Activated CD8-positive, alpha-beta T cell treated with anti-CD3 and anti-CD28 coated beads for 36 hours (primary cell): ENCODE results near the gene MAP4K3. TPM values are rescaled to one million over a fixed set of nuclear protein-coding genes. Genes with fewer than 3 reads are reported as not detected.
A peak's percentile ranks its signal among the peaks of the same experiment; 100 is the strongest.

Experiments
- ATAC-seq: fragments of 200-7000 bp; cut with Tn5 transposase; one replicate; pipeline ENCODE4 v1.10.0; 2021; ENCODE audit warnings: mild to moderate bottlenecking, moderate library complexity
- CTCF ChIA-PET: fragments of 350-600 bp; sonication (Branson Sonifier 250); formaldehyde crosslinking; loops from one replicate; lab custom pipeline; 2021; ENCODE audit warnings: antibody characterized with exemption; lab: Charles Lee
- POLR2A ChIA-PET: fragments of 350-600 bp; sonication (Branson Sonifier 250); formaldehyde crosslinking; loops from one replicate; lab custom pipeline; 2021; ENCODE audit warnings: antibody characterized with exemption; lab: Charles Lee
- DNase-seq: peaks from one replicate; pipeline ENCODE4 v3.0.0-alpha.2; 2020
- H3K27ac Mint-ChIP-seq: one replicate; pipeline ENCODE4 v1.8.0; 2021; ENCODE audit warnings: mild to moderate bottlenecking, mixed read lengths
- H3K27me3 Mint-ChIP-seq: one replicate; pipeline ENCODE4 v1.8.0; 2021; ENCODE audit warnings: mixed read lengths
- H3K36me3 Mint-ChIP-seq: one replicate; pipeline ENCODE4 v1.8.0; 2021; ENCODE audit warnings: low read depth, mixed read lengths
- H3K4me1 Mint-ChIP-seq: one replicate; pipeline ENCODE4 v1.8.0; 2021; ENCODE audit warnings: low read depth, mixed read lengths
- H3K4me3 Mint-ChIP-seq: one replicate; pipeline ENCODE4 v1.8.0; 2021; ENCODE audit warnings: mild to moderate bottlenecking, moderate library complexity, mixed read lengths
- H3K9me3 Mint-ChIP-seq: one replicate; pipeline ENCODE4 v1.8.0; 2021; ENCODE audit warnings: mixed read lengths
- intact Hi-C: fragments of 100-400 bp; cut with micrococcal nuclease; formaldehyde crosslinking; loops from one replicate; pipeline ENCODE4 v1.10.0; 2022
- total RNA-seq, 2 experiments: library from RNA; stranded (reverse); gene quantifications; one replicate each; pipeline ENCODE4 v1.2.3, GENCODE V29; 2021
- TF ChIP-seq, protein P1 (sequence below): fragments of 200-600 bp; IDR thresholded peaks from one replicate; pipeline ENCODE4 v1.8.0; 2022; ENCODE audit warnings: antibody characterized with exemption, mild to moderate bottlenecking

Gene MAP4K3
- total RNA-seq, 2 experiments from 2014 or later, result 6.5 to 12.5 TPM

DNA sequence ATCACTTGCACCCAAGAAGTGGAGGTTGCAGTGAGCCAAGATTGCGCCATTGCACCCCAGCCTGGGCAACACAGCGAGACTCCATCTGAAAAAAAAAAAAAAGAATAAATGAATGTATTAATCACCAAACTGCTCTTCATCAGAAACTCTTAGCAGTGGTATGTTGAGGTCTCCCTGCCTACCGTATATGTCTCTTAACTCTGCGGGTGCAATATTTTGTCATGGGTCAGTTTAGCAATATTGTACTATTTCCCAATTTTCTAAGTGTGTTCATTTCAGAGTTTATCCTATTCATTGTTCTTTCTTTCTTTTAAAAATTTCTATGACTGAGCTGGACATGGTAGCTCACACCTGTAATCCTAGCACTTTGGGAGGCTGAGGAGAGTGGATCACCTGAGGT lies 37.9 kb upstream of the MAP4K3 start:
- ChIA-PET POLR2A (no interaction called here), CTCF (no interaction called here)
- Mint-ChIP-seq H3K27ac (no peak overlapping the region), H3K36me3 (peaks cover 23% of the 10 kb centered on the region), H3K9me3 (peaks cover 14% of the 10 kb centered on the region), H3K4me1 (peaks cover 14% of the 10 kb centered on the region), H3K27me3 (no peaks in the 10 kb centered on the region), H3K4me3 (no peak overlapping the region)
- TF ChIP-seq, protein P1, sequence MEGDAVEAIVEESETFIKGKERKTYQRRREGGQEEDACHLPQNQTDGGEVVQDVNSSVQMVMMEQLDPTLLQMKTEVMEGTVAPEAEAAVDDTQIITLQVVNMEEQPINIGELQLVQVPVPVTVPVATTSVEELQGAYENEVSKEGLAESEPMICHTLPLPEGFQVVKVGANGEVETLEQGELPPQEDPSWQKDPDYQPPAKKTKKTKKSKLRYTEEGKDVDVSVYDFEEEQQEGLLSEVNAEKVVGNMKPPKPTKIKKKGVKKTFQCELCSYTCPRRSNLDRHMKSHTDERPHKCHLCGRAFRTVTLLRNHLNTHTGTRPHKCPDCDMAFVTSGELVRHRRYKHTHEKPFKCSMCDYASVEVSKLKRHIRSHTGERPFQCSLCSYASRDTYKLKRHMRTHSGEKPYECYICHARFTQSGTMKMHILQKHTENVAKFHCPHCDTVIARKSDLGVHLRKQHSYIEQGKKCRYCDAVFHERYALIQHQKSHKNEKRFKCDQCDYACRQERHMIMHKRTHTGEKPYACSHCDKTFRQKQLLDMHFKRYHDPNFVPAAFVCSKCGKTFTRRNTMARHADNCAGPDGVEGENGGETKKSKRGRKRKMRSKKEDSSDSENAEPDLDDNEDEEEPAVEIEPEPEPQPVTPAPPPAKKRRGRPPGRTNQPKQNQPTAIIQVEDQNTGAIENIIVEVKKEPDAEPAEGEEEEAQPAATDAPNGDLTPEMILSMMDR, result no peak
- no peak for ATAC-seq
- intact Hi-C loops, result no loop called here
- DNase-seq, result no peak

DNA sequence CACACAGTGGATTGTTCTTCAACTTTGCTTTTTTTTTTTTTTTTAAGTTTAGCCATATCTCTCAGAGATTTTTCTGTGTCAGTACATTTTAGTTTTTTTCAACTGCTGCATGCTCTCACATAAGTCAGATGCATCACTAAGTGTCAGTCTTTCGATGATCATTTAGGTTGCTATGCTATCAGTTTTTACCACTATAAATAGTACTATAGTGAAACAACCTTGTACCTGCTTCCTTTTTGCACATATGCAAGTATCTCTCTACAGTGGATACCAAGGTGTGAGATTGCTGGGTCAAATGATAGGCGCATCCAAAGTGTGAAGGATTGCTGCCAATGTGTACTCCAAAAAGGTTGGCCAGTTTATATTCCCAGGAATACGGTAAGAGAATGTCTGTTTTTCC lies 33.5 kb upstream of the MAP4K3 start:
- no peak overlapping the region for H3K4me3 Mint-ChIP-seq
- DNase-seq (no peak), ATAC-seq (no peak)
- no peak overlapping the region for H3K27ac Mint-ChIP-seq
- no peaks in the 10 kb centered on the region for H3K27me3 Mint-ChIP-seq
- H3K4me1 Mint-ChIP-seq, result peaks cover 27% of the 10 kb centered on the region
- ChIA-PET POLR2A (no interaction called here), CTCF (no interaction called here)
- peaks cover 2% of the 10 kb centered on the region for H3K36me3 Mint-ChIP-seq
- TF ChIP-seq, protein P1, result no peak
- no peaks in the 10 kb centered on the region for H3K9me3 Mint-ChIP-seq
- intact Hi-C loops, result no loop called here

DNA sequence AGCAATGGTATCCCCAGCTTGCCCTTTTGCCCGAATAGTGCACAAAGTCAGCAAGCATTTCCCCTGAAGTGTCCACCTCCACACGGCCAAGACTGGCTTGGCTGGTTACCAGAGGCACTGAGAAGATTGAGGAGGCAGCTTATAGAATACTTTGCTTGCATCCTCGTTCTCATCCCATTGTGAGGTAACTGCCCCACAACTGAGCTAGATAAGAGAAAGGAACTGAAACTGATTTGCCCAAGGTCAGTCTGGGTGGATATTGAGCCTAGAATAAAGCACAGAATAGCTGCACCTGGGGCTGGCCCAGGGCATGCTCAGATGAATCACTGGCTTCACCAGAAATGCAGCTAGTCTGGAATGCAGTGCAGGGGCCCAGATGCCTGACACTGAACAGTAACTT lies 32.7 kb upstream of the MAP4K3 start:
- Mint-ChIP-seq H3K9me3 (no peaks in the 10 kb centered on the region), H3K36me3 (no peaks in the 10 kb centered on the region), H3K27me3 (no peaks in the 10 kb centered on the region), H3K4me3 (no peak overlapping the region), H3K4me1 (peaks cover 27% of the 10 kb centered on the region), H3K27ac (no peak overlapping the region)
- ATAC-seq, result peak; percentile 54
- ChIA-PET POLR2A (interaction anchor here (0.7 kb wide), 1 partner anchor 61 kb away, joined by 3 read pairs; no protein-coding TSS in a partner anchor), CTCF (no interaction called here)
- DNase-seq, result peak; percentile 8
- TF ChIP-seq, protein P1, result no peak
- intact Hi-C loops, result no loop called here

DNA sequence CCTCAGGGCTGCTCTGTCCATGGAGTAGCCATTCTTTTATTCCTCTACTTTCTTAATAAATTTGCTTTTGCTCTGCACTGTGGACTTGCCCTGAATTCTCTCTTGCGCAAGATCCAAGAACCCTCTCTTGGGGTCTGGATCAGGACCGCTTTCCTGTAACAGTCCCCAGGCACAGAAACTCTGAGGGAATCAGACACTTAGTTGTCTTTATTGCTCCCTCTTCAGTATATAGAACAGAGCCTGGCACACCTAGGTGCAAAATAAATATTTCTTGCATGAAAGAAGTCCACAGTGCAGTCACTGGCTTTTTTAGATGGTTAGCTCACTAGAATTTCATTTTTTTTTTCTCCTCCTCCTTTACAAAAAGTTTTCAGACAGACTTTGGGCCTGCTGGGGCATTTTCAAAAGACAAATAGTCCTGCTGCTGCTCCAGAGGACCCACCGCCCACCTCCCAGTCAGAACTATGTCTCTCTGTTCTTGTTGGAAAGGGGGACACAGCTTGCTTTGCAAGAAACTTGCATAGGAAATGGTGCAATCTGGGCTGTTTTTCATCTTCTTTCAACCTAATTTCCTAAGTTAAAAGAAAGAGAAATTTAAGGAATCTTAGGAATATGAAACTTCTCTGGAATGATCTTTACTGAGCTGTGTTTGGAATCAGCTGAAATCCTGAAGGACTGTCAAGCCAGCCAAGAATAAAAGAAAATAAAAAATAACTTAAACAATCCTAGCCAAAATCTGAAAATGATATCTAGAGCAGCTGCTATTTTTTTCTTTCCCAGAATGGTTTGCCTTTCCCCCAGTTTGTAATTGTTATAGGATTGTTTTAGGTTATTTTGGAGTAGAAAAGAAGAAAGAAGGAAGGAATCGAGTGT lies 31.7 kb upstream of the MAP4K3 start:
- Mint-ChIP-seq H3K4me1 (peaks cover 27% of the 10 kb centered on the region), H3K9me3 (no peaks in the 10 kb centered on the region), H3K4me3 (no peak overlapping the region), H3K36me3 (no peaks in the 10 kb centered on the region), H3K27ac (no peak overlapping the region), H3K27me3 (no peaks in the 10 kb centered on the region)
- ATAC-seq (no peak), DNase-seq (no peak)
- intact Hi-C loops, result no loop called here
- ChIA-PET CTCF (interaction anchor here (1.5 to 1.8 kb wide), 2 partner anchors 89 to 262 kb away, joined by 4 to 5 read pairs; no protein-coding TSS in a partner anchor), POLR2A (interaction anchor here (0.7 kb wide), 1 partner anchor 60 kb away, joined by 3 read pairs; no protein-coding TSS in a partner anchor)
- TF ChIP-seq, protein P1, result no peak

DNA sequence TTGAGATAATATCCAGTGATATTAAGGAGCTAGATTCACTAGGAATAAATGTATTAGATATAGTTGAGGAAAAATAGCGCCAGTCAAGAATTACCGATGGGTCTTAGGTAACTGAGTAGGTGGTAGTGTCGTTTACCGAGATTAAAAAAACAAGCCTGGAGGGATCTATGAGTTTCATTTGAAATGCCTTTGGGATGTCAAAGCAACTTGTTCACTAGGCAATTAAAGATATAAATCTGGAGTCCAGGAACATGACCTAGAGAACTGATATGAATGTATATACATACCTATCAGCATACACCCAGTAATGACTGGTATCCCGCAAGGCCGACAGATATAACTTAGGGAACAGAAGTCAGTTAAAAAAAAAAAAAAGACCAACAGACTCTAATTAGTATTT lies 29.2 kb upstream of the MAP4K3 start:
- no peaks in the 10 kb centered on the region for H3K9me3 Mint-ChIP-seq
- H3K4me3 Mint-ChIP-seq, result no peak overlapping the region
- POLR2A ChIA-PET, result no interaction called here
- H3K27ac Mint-ChIP-seq, result no peak overlapping the region
- no peaks in the 10 kb centered on the region for H3K27me3 Mint-ChIP-seq
- CTCF ChIA-PET, result interaction anchor here (1.0 kb wide), 1 partner anchor 86 kb away, joined by 3 read pairs; no protein-coding TSS in a partner anchor
- no peaks in the 10 kb centered on the region for H3K36me3 Mint-ChIP-seq
- TF ChIP-seq, protein P1, result no peak
- ATAC-seq, result no peak
- H3K4me1 Mint-ChIP-seq, result peaks cover 27% of the 10 kb centered on the region
- DNase-seq, result no peak
- intact Hi-C loops, result no loop called here
